NB4 (cell line): ENCODE data around the gene ST8SIA5.
A peak's percentile ranks its signal among the peaks of the same experiment; 100 is the strongest.

ENCODE experiments used
- DNase-seq: peaks from one replicate; pipeline ENCODE4 v3.0.0; 2010; ENCODE audit warnings: low read depth
- H3K4me3 ChIP-seq: one replicate; pipeline ENCODE4 v1.5.1; 2011; ENCODE audit warnings: mild to moderate bottlenecking, low read depth, low read length, moderate library complexity
- CTCF ChIP-seq: IDR thresholded peaks from one replicate; pipeline ENCODE4 v1.5.1; 2012; ENCODE audit warnings: low read depth, low read length
- MYC ChIP-seq: IDR thresholded peaks from 2 replicates; pipeline ENCODE4 v1.6.1; 2011; ENCODE audit warnings: low read depth, low read length
- POLR2A ChIP-seq: IDR thresholded peaks from 2 replicates; pipeline ENCODE4 v1.6.1; 2011; ENCODE audit warnings: mild to moderate bottlenecking; ENCODE audit not compliant: insufficient read length; ENCODE audit errors: extremely low read depth
- TF ChIP-seq, protein P1 (sequence below): IDR thresholded peaks from 2 replicates; pipeline ENCODE4 v1.6.1; 2011; ENCODE audit warnings: low read depth, low read length

Gene ST8SIA5

DNA sequence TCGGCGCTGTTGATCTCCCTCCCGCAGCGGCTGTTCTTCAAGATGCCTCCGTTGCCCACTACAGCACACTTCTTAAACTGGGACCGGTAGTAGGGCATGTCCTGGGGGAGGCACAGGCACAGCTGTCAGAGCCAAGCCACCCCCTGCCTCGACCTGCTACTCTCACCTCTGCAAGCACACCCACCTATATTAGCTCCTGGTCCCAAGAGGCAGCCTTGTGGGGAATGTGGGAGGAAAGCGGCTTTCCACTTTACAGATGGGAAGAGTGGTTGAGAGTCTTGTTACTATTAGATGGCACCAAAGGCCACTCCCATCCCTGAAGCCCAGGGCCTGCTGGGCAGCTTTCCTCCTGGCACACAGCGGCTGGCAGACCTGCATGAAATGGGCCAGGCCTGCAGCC lies 70.7 kb downstream of the ST8SIA5 start:
- TF ChIP-seq POLR2A: no peak
- no peak for TF ChIP-seq CTCF
- no peak for TF ChIP-seq MYC
- TF ChIP-seq, protein P1, sequence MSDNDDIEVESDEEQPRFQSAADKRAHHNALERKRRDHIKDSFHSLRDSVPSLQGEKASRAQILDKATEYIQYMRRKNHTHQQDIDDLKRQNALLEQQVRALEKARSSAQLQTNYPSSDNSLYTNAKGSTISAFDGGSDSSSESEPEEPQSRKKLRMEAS: no peak
- H3K4me3 ChIP-seq: no peak overlapping the region
- DNase-seq: no peak

DNA sequence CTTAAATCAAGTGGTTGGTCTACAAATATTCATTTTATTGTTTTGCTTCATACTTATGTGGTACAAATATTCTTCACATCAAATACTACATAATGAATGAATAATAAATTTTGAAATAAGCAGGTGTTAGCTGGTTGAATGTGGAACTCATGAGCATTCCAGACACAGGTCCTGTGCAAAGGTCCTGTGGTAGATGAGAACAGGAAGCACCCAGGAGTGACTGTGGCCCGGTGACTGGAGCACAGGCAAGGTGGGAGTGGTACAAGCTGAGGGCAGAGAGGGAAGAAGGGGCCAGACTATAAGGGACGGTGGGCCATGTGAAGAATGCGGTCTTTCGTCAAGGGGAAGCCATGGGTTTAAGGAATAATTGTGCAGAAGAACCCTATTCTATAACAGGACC lies 73.6 kb downstream of the ST8SIA5 start:
- DNase-seq: no peak
- TF ChIP-seq POLR2A (no peak), MYC (no peak), CTCF (no peak)
- TF ChIP-seq, protein P1: no peak
- H3K4me3 ChIP-seq: no peak overlapping the region

GRCh38 chr18:46680784-46681695 lies 75.8 kb downstream of the ST8SIA5 start:
- H3K4me3 ChIP-seq: no peak overlapping the region
- TF ChIP-seq, protein P1: no peak
- no peak for TF ChIP-seq CTCF
- TF ChIP-seq POLR2A: no peak
- TF ChIP-seq MYC: no peak
- peak; percentile 27 for DNase-seq

DNA sequence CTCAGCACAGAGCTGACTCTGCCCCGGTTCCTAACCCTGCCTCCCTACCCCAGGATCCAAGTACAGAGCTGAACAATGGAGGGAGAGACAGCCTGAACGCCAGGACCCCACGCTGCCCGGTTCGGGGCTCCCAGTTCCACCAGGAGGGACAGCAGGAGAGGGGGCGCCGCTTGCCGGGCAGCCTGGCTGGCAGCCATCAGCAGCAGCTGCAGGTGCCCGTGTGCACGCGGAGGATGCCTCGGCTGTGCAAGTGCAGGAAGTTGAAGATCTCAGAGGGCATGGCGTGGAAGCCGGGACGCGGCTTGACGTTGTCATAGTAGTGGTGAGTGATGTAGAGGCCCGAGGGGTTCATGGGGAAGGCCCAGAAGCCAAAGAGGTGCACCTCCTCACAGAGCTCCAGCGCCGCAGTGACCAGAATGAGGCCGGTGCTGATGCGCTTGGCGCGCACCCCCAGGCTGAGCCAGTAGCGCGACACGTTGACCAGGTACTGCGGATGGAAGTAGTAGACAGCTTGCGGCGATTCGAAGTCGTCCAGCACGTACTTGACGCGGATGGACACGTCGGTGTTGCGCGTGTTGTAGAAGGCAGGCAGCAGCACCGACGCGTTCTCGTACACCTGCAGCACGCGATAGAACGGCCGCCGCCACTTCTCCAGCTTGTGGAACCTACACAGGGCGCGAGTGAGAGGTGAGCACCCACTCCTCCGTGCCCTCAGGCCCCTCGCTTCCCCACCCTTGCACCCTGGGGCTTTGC lies 76.8 kb downstream of the ST8SIA5 start:
- H3K4me3 ChIP-seq: no peak overlapping the region
- DNase-seq: no peak
- TF ChIP-seq, protein P1: no peak
- no peak for TF ChIP-seq CTCF
- TF ChIP-seq MYC: no peak
- TF ChIP-seq POLR2A: no peak

GRCh38 chr18:46678785-46679399 lies 78.0 kb downstream of the ST8SIA5 start:
- TF ChIP-seq POLR2A: no peak
- TF ChIP-seq CTCF: no peak
- TF ChIP-seq, protein P1: no peak
- TF ChIP-seq MYC: no peak
- peak; percentile 11 for DNase-seq
- no peak overlapping the region for H3K4me3 ChIP-seq
